NCI-H2227 (cell line): Measurements from ENCODE around the gene AK9.

Experiments
- DNase-seq: peaks from one replicate; lab custom pipeline; 2025; ENCODE audit not compliant: unreplicated experiment; lab: John Stamatoyannopoulos, UW

AK9 gene

GRCh38 chr6:109515781-109516409, 175.1 kb downstream of the AK9 start:
- DNase-seq, result no peak

- no peak for DNase-seq
Observed at GRCh38 chr6:109514946-109515345, 176.1 kb downstream of the AK9 start.

GRCh38 chr6:109513571-109514071, 177.4 kb downstream of the AK9 start:
- no peak for DNase-seq

- DNase-seq, result no peak
Observed at GRCh38 chr6:109512271-109512817, 178.7 kb downstream of the AK9 start.

GRCh38 chr6:109511832-109512231, 179.2 kb downstream of the AK9 start:
- DNase-seq, result no peak

GRCh38 chr6:109510358-109510757, 180.6 kb downstream of the AK9 start:
- no peak for DNase-seq

GRCh38 chr6:109508166-109508860, 182.7 kb downstream of the AK9 start:
- no peak for DNase-seq

- no peak for DNase-seq
Observed at GRCh38 chr6:109507490-109508072, 183.4 kb downstream of the AK9 start.

- no peak for DNase-seq
Observed at GRCh38 chr6:109506841-109507240, 184.2 kb downstream of the AK9 start.

- no peak for DNase-seq
Observed at GRCh38 chr6:109506314-109506713, 184.7 kb downstream of the AK9 start.

GRCh38 chr6:109503327-109504224, 187.4 kb downstream of the AK9 start:
- no peak for DNase-seq

- DNase-seq, result no peak
Observed at GRCh38 chr6:109498936-109499335, 192.1 kb downstream of the AK9 start.

GRCh38 chr6:109498052-109498451, 192.9 kb downstream of the AK9 start:
- no peak for DNase-seq

- DNase-seq, result no peak
Observed at GRCh38 chr6:109496036-109496772, 194.8 kb downstream of the AK9 start.

- DNase-seq, result no peak
Observed at GRCh38 chr6:109493865-109494264, 197.1 kb downstream of the AK9 start.

GRCh38 chr6:109491207-109491938, 199.6 kb downstream of the AK9 start:
- no peak for DNase-seq

- DNase-seq, result no peak
Observed at GRCh38 chr6:109490713-109491112, 200.3 kb downstream of the AK9 start.

- no peak for DNase-seq
Observed at GRCh38 chr6:109488001-109488400, 203.0 kb downstream of the AK9 start.

- DNase-seq, result no peak
Observed at GRCh38 chr6:109486068-109486467, 204.9 kb downstream of the AK9 start.
